ENCODE data around the gene CHRD. TPM values are rescaled to one million over a fixed set of nuclear protein-coding genes. Genes with fewer than 3 reads are reported as not detected.
"Not testable (repeated sequence)": the region's sequence is repeated elsewhere in the genome, so short reads cannot be mapped to it uniquely, and the experiment has no call there.

The CHRD gene
- polyA plus RNA-seq, 1 experiment = 1.5 TPM

GRCh38 chr3:184337399-184337714, 42.5 kb upstream of the CHRD start, which contains the start of gene FAM131A:
TSS of gene FAM131A (plus strand) at chr3:184337600. CDS start at chr3:184337631, 31 bp downstream.
- ChIA-PET POLR2A (interaction anchor here (0.6 kb wide), 1 partner anchor 22 kb away, joined by 3 read pairs; no protein-coding TSS in a partner anchor), CTCF (interaction anchor here (1.3 to 10.5 kb wide), 5 partner anchors 8 to 35 kb away, joined by 4 to 65 read pairs (median 6); no protein-coding TSS in a partner anchor)
- DNase-seq (ENCODE audit: low read depth) = no peak
- Histone ChIP-seq H3K27me3 (ENCODE audit: control insufficient read depth, insufficient read depth, low read length) (no peaks in the 10 kb centered on the region), H3K4me3 (ENCODE audit: low read depth, low read length) (peak within 1 kb of the TSS; percentile 71), H3K36me3 (ENCODE audit: control insufficient read depth, insufficient read depth, low read length) (peaks cover 17% of the 10 kb centered on the region)
- TF ChIP-seq CTCF (IDR thresholded peaks at IDR 0.05; ENCODE audit: insufficient read depth, low read depth, low read length) = no peak

- CTCF ChIA-PET = interaction anchor here (1.3 to 10.5 kb wide), 2 partner anchors 11 to 16 kb away, joined by 4 to 65 read pairs; no protein-coding TSS in a partner anchor
- DNase-seq (ENCODE audit: low read depth) = no peak
- no peak for TF ChIP-seq CTCF (IDR thresholded peaks at IDR 0.05; ENCODE audit: insufficient read depth, low read depth, low read length)
- POLR2A ChIA-PET = no interaction called here
- Histone ChIP-seq H3K36me3 (ENCODE audit: control insufficient read depth, insufficient read depth, low read length) (peaks cover 17% of the 10 kb centered on the region), H3K27me3 (ENCODE audit: control insufficient read depth, insufficient read depth, low read length) (no peaks in the 10 kb centered on the region), H3K4me3 (ENCODE audit: low read depth, low read length) (no peak overlapping the region)
Measured at GRCh38 chr3:184337981-184338380, 41.9 kb upstream of the CHRD start.

GRCh38 chr3:184338511-184338945, 41.3 kb upstream of the CHRD start:
- CTCF ChIA-PET = interaction anchor here (0.8 to 10.5 kb wide), 2 partner anchors 16 to 222 kb away, joined by 3 to 65 read pairs; no protein-coding TSS in a partner anchor
- POLR2A ChIA-PET = no interaction called here
- no peaks in the 10 kb centered on the region for H3K27me3 ChIP-seq (ENCODE audit: control insufficient read depth, insufficient read depth, low read length)
- no peak overlapping the region for H3K4me3 ChIP-seq (ENCODE audit: low read depth, low read length)
- DNase-seq (ENCODE audit: low read depth) = no peak
- H3K36me3 ChIP-seq (ENCODE audit: control insufficient read depth, insufficient read depth, low read length) = peaks cover 15% of the 10 kb centered on the region
- no peak for TF ChIP-seq CTCF (IDR thresholded peaks at IDR 0.05; ENCODE audit: insufficient read depth, low read depth, low read length)

GRCh38 chr3:184339001-184339400, 40.9 kb upstream of the CHRD start:
- Histone ChIP-seq H3K27me3 (ENCODE audit: control insufficient read depth, insufficient read depth, low read length) (no peaks in the 10 kb centered on the region), H3K36me3 (ENCODE audit: control insufficient read depth, insufficient read depth, low read length) (peaks cover 12% of the 10 kb centered on the region), H3K4me3 (ENCODE audit: low read depth, low read length) (no peak overlapping the region)
- DNase-seq (ENCODE audit: low read depth) = no peak
- CTCF ChIA-PET = interaction anchor here (0.8 to 10.5 kb wide), 4 partner anchors 15 to 222 kb away, joined by 3 to 65 read pairs (median 3); no protein-coding TSS in a partner anchor
- no peak for TF ChIP-seq CTCF (IDR thresholded peaks at IDR 0.05; ENCODE audit: insufficient read depth, low read depth, low read length)
- POLR2A ChIA-PET = no interaction called here

- peaks cover 14% of the 10 kb centered on the region for H3K36me3 ChIP-seq (ENCODE audit: control insufficient read depth, insufficient read depth, low read length)
- H3K4me3 ChIP-seq (ENCODE audit: low read depth, low read length); POLR2A ChIA-PET; H3K27me3 ChIP-seq (ENCODE audit: control insufficient read depth, insufficient read depth, low read length); DNase-seq (ENCODE audit: low read depth): not testable (repeated sequence)
- CTCF ChIA-PET = interaction anchor here (0.8 to 10.5 kb wide), 4 partner anchors 15 to 221 kb away, joined by 3 to 65 read pairs (median 3); no protein-coding TSS in a partner anchor
Measured at GRCh38 chr3:184339451-184340135, 40.3 kb upstream of the CHRD start.
